GM10266 (cell line): ENCODE data around the gene MBD5.

Experiments used
- DNase-seq: peaks from one replicate; pipeline ENCODE4 v3.0.0; 2012; ENCODE audit errors: extremely low spot score
- CTCF ChIP-seq: IDR thresholded peaks from 2 replicates; pipeline ENCODE4 v1.5.1; 2012; ENCODE audit warnings: mild to moderate bottlenecking, low read depth; ENCODE audit not compliant: control insufficient read depth, insufficient read depth; ENCODE audit errors: missing control alignments

MBD5 gene

DNA sequence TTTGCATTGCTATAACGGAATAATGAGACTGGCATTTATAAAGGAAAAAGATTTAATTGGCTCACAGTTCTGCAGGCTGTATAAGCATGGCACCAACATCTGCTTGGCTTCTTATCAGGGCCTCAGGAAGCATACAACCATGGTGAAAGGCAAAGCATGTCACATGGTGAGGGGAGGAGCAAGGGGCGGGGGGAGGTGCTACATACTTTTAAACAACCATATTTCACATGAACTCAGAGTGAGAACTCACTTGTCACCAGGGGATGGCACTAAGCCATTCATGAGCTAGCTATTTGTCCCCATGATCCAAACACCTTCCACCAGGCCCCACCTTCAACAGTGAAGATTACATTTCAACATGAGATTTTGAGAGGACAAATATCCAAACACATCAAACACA lies 188.7 kb downstream of the MBD5 start:
- no peak for TF ChIP-seq CTCF
- no peak for DNase-seq

- TF ChIP-seq CTCF, result no peak
- DNase-seq, result no peak
Measured at GRCh38 chr2:148218326-148219075, 197.6 kb downstream of the MBD5 start.

GRCh38 chr2:148221166-148221565 lies 200.3 kb downstream of the MBD5 start:
- DNase-seq, result no peak
- TF ChIP-seq CTCF, result no peak

- no peak for TF ChIP-seq CTCF
- DNase-seq, result no peak
Measured at GRCh38 chr2:148221926-148222325, 201.0 kb downstream of the MBD5 start.

- DNase-seq, result no peak
- no peak for TF ChIP-seq CTCF
Measured at GRCh38 chr2:148231858-148232257, 211.0 kb downstream of the MBD5 start.

GRCh38 chr2:148234143-148234542 lies 213.3 kb downstream of the MBD5 start:
- no peak for DNase-seq

More at GRCh38 chr2:148234143-148234542, 213.3 kb downstream of the MBD5 start:
- TF ChIP-seq CTCF, result no peak
